ENCODE measurements around the gene SGTA.

Gene SGTA

GRCh38 chr19:2731181-2731995 lies 51.7 kb downstream of the SGTA start:
- Histone ChIP-seq H3K4me1 (ENCODE audit: control insufficient read depth in 1 of 2, insufficient read depth in 1 of 2, low read depth in 1 of 2, low read length in 1 of 2) (peaks cover 4 to 5% of the 10 kb centered on the region in 2 experiments), H3K27me3 (peaks cover 27% of the 10 kb centered on the region), H3K27ac (no peak overlapping the region), H3K9me3 (no peaks in the 10 kb centered on the region), H3K36me3 (peaks cover 51% of the 10 kb centered on the region), H3K4me3 (ENCODE audit: low read depth in 1 of 2, low read length in 1 of 2) (no peak overlapping the region)
- TF ChIP-seq CTCF (IDR thresholded peaks at IDR 0.05) = no peak

DNA sequence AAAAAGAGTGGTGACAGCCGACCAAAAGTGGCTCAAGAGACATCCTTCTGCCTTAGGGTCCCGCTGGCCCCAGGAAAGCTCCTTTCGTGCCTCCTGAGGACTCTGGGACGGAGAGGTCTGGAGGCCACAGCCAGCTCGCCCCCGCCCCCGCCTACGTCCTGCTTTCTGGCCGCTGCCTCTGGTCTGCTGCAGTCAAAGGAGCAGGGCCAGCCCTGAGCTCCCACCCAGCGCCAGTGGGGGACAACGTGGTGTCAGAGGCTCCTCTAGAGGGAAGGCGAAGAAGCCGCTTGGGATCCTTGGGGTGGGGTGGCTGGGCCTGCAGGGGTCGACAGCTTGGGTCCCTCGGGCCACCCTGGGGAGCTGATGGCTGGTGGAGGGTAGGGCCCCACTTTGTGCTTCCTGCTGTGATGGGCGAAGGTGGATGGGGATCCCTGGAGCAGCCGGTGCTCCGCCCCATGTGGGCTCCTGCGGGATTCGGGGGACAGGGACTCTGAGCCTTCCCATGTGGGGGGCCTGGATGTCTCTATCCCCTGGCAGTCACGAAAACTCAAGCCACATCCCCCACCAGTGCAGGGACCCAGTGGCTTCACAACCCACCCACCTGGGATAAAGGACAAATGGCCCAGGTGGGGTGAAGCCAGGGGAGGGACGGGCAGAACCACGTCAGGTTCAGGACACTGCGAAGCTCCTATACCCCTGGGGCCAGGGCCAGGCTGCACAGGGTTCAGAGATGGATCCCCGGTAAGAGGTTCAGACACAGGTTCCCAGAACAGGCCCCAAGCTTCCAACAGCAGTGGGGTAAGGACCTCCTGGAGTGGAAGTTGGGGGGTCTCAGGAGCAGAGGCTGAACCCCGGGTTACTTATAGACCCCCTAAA lies 52.9 kb downstream of the SGTA start:
- no peak overlapping the region for H3K4me3 ChIP-seq (ENCODE audit: low read depth in 1 of 2, low read length in 1 of 2)
- no peak overlapping the region for H3K27ac ChIP-seq
- peaks cover 39% of the 10 kb centered on the region for H3K27me3 ChIP-seq
- no peaks in the 10 kb centered on the region for H3K4me1 ChIP-seq (ENCODE audit: control insufficient read depth in 1 of 2, insufficient read depth in 1 of 2, low read depth in 1 of 2, low read length in 1 of 2)
- H3K9me3 ChIP-seq = no peaks in the 10 kb centered on the region
- H3K36me3 ChIP-seq = peaks cover 47% of the 10 kb centered on the region
- no peak for TF ChIP-seq CTCF (IDR thresholded peaks at IDR 0.05)

GRCh38 chr19:2728783-2729387 lies 54.2 kb downstream of the SGTA start:
- Histone ChIP-seq H3K27me3 (peaks cover 49% of the 10 kb centered on the region), H3K4me3 (ENCODE audit: low read depth in 1 of 2, low read length in 1 of 2) (no peak overlapping the region), H3K4me1 (ENCODE audit: control insufficient read depth in 1 of 2, insufficient read depth in 1 of 2, low read depth in 1 of 2, low read length in 1 of 2) (no peaks in the 10 kb centered on the region), H3K27ac (no peak overlapping the region), H3K9me3 (no peaks in the 10 kb centered on the region), H3K36me3 (peaks cover 34% of the 10 kb centered on the region)
- no peak for TF ChIP-seq CTCF (IDR thresholded peaks at IDR 0.05)

- no peaks in the 10 kb centered on the region for H3K9me3 ChIP-seq
- peaks cover 21% of the 10 kb centered on the region for H3K36me3 ChIP-seq
- H3K4me3 ChIP-seq (ENCODE audit: low read depth in 1 of 2, low read length in 1 of 2) = no peak overlapping the region
- H3K27me3 ChIP-seq = peaks cover 62% of the 10 kb centered on the region
- no peak for TF ChIP-seq CTCF (IDR thresholded peaks at IDR 0.05)
- no peak overlapping the region for H3K27ac ChIP-seq
- no peaks in the 10 kb centered on the region for H3K4me1 ChIP-seq (ENCODE audit: control insufficient read depth in 1 of 2, insufficient read depth in 1 of 2, low read depth in 1 of 2, low read length in 1 of 2)
Observed at GRCh38 chr19:2727640-2727944, 55.5 kb downstream of the SGTA start.

DNA sequence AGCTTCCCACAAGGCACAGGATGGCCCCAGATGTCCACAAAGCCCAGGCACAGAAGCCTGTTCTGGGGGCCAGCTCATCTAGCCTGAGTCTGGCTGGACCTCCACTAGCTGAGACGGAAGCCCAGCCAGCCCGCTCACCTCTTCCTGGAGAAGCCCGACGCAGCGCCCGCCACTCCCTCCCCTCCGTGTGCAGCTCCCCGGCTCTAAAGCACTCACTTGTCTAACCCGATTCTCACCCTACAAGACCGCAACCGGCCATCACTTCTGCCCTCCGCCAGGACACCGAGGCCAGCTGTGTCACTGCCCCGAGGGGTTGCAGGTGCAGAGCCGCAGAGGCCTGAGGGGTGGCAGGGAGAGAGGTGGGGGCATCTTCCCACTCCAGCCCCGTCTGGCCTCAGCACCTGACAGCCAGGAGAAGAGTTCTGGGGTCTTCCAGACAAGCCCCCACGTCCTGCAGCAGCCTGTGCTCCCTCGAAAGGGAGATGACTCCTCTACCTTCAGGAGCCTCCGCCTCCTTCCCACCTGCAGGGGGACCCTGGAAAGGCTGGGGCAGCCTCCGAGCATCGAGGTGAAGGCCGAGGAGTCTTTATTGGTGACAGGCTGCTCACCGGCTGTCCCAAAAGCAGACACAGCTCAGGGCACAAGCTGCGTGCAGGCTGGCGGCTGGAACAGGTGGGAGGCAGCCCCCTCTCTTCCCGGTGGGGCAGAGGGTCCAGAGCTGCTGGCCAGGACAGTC lies 56.0 kb downstream of the SGTA start:
- no peak overlapping the region for H3K27ac ChIP-seq
- H3K9me3 ChIP-seq = no peaks in the 10 kb centered on the region
- peaks cover 67% of the 10 kb centered on the region for H3K27me3 ChIP-seq
- no peak for TF ChIP-seq CTCF (IDR thresholded peaks at IDR 0.05)
- no peak overlapping the region for H3K4me3 ChIP-seq (ENCODE audit: low read depth in 1 of 2, low read length in 1 of 2)
- no peaks in the 10 kb centered on the region for H3K4me1 ChIP-seq (ENCODE audit: control insufficient read depth in 1 of 2, insufficient read depth in 1 of 2, low read depth in 1 of 2, low read length in 1 of 2)
- H3K36me3 ChIP-seq = peaks cover 16% of the 10 kb centered on the region
